SK-N-MC (cell line): ENCODE results near the gene MCF2L.

Source experiments
- EZH2 ChIP-seq: fragments of 200-600 bp; sonication (generic); IDR thresholded peaks from one replicate; pipeline ENCODE4 v1.6.1; 2017; ENCODE audit warnings: antibody characterized with exemption
- FOXP2 ChIP-seq: optimal IDR thresholded peaks from 2 replicates; pipeline ENCODE3; 2011; ENCODE audit warnings: mild to moderate bottlenecking, moderate library complexity; ENCODE audit not compliant: insufficient read depth; ENCODE audit errors: extremely low read length, control extremely low read depth
- POLR2AphosphoS5 ChIP-seq: IDR thresholded peaks from 2 replicates; pipeline ENCODE4 v1.6.1; 2012; ENCODE audit warnings: mild to moderate bottlenecking, low read depth, low read length, borderline replicate concordance

DNA sequence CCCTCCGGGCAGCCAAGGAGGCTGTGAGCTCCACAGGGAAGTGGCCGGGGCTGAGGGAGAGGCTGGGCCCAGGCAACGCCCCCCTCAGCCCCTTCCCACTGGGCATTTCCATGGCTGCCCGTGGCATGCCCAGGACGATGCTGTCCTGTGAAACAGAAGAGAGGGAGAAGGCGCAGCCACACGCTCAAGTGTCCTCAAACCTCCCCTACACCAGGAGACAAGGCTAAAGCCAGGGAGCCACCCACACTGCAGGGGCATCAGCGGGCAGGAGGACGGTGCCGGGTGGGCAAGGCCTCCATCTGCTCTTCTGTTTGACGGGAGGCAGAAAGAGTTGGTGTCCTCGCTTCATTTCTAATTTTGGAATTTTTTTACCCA is 175.2 kb downstream of the MCF2L start:
- TF ChIP-seq EZH2 = no peak
- TF ChIP-seq POLR2AphosphoS5 = no peak
- no peak for TF ChIP-seq FOXP2
